T-helper 2 cell treated with Interferon-gamma antibody and Interleukin-4, amounts not matched to agents 100 ng/mL and 5 ng/mL, for 36 hours (primary cell): ENCODE measurements around the gene RMRP. TPM values are rescaled to one million over a fixed set of nuclear protein-coding genes. Genes with fewer than 3 reads are reported as not detected.
"Not testable (repeated sequence)": the region's sequence is repeated elsewhere in the genome, so short reads cannot be mapped to it uniquely, and the experiment has no call there.

Experiments used
- intact Hi-C: fragments of 100-400 bp; cut with micrococcal nuclease; formaldehyde crosslinking; loops from one replicate; pipeline ENCODE4 v1.15.1; 2023
- total RNA-seq: library from RNA; stranded (reverse); gene quantifications from 2 replicates; pipeline ENCODE4 v1.2.3, GENCODE V29; 2022

The RMRP gene
- total RNA-seq, 1 donor from 2014 or later, result 6,266 TPM

GRCh38 chr9:35646533-35647265, 11.1 kb downstream of the RMRP start:
- intact Hi-C loops, result loop anchor here (1.0 to 5.0 kb wide), 6 partner anchors 27 to 166 kb away; partner anchors contain the start of genes CREB3, GBA2, RGP1 and SPAG8

- intact Hi-C loops, result loop anchor here (1.0 to 5.0 kb wide), 4 partner anchors 42 to 166 kb away; partner anchors contain the start of genes GBA2, RGP1 and SPAG8
These were observed 11.7 kb downstream of the RMRP start for GRCh38 chr9:35646153-35646532.

DNA sequence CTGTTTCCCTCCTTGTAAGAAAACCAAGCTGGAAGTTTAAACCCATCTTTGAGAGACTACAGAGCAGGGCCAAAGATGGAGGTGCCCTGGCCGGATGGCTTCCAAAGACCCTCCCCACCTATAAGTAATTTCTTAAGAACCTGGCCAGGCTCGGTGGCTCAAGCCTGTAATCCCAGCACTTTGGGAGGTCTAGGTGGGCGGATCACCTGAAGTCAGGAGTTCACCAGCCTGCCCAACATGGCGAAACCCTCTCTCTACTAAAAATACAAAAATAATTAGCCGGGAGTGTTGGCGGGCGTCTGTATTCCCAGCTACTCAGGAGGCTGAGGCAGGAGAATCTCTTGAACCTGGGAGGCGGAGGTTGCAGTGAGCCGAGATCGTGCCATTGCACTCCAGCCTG, 12.1 kb downstream of the RMRP start:
- intact Hi-C loops, result loop anchor here (1.0 to 5.0 kb wide), 4 partner anchors 41 to 167 kb away; partner anchors contain the start of genes GBA2, RGP1 and SPAG8

DNA sequence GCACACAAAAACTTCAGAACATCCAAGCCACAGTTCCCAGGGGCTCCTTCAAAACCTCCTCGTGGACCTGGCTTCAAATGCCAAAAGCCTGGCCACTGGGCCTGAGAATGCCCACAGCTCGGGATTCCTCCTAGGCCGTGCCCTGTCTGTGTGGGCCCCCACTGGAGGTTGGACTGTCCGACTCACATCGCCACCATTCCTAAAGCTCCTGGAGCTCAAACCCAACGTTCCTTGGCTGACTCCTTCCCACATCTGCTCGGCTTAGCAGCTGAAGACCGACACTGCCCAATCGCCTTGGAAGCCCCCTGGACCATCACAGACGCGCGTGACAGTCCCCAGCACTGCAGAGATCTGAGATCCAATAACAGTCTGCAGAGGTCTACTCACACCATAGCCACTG, 14.8 kb downstream of the RMRP start:
- intact Hi-C loops, result no loop called here

DNA sequence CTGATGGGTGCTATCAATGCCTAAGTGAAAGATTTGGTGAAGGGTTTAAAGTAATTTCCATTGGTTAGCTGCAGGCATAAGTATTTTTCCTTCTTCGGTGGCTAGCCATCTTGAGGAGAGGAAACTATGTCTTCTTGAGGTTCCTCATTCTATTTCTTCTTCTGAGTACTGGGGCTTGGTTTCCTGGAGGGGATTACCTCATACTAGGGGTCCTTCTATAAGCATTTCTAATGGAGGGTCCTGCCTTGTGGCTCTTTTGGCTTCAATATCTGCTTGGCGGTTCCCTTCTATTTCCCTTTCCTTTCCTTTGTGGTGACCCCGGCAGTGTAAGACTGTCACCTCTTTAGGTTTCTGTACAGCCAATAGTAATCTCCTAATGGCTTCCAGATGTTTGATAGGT, 16.3 kb downstream of the RMRP start:
- intact Hi-C loops, result not testable (repeated sequence)

GRCh38 chr9:35640431-35640830, 17.4 kb downstream of the RMRP start:
- intact Hi-C loops, result not testable (repeated sequence)

DNA sequence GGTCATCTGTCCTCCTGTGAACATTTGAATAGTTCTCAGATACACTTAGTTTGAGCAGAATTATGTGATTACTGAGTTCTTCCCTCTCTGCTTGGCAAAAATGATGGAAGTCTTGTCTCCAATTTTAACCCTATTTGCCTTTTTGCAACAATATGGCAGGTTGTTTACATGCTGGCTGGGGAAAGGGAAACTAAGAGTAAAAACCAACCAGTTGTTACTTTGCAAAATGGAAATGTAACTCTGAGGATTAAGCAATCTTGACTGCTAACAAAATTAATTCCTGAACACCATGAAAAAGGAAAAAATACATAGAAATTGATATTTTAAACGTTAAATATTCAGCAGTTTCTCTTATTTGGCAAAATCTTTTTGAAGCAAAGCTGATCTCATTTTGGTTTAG, 18.2 kb downstream of the RMRP start:
- intact Hi-C loops, result no loop called here

DNA sequence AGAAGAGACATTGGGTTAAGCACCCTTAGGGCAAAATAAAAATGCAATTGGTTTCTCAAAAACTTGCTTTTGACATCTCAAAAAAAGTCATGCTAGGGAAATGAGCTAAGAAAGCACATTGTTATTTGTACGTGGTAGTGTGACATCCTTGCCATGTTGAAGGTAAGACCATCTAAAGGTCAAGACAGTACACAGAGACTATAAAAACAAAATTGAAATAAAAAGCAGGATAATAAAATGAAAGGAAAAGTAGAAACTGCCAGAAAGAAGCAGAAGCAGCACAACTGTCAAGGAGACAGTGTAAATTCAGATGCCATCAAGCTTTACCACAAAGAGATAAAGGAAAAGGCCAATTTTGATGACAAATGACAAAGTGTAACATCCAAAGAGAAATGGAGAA, 18.6 kb downstream of the RMRP start:
- intact Hi-C loops, result not testable (repeated sequence)

DNA sequence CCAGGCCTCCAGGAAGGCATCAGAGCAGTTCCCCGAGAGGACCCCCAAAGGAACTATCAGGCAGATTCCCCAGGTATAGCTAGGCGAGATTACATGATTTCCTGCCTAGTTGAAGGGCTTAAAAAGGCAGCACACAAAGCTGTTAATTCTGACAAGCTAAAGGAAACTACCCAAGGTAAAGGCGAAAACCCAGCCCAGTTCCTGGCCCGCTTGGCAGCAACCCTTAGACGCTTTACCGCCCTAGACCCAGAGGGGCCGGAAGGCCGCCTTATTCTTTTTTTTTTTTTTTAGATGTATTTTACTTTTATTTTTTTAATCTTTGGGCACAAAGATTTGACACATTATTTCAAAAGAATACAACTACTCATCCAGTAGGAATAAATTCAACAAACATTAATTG, 19.1 kb downstream of the RMRP start:
- intact Hi-C loops, result not testable (repeated sequence)

- intact Hi-C loops, result not testable (repeated sequence)
These were observed 20.3 kb downstream of the RMRP start for GRCh38 chr9:35637427-35637955.

DNA sequence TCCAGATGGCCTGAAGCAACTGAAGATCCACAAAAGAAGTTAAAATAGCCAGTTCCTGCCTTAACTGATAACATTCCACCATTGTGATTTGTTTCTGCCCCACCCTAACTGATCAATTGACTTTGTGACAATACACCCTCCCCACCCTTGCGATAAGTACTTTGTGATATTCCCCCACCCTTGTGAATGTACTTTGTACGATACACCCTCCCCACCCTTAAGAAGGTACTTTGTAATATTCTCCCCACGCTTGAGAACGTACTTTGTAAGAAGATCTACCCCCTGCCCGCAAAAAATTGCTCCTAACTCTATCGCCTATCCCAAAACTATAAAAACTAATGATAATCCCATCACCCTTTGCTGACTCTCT, 21.0 kb downstream of the RMRP start:
- intact Hi-C loops, result not testable (repeated sequence)

GRCh38 chr9:35636135-35636876, 21.5 kb downstream of the RMRP start:
- intact Hi-C loops, result no loop called here

GRCh38 chr9:35635730-35636129, 22.1 kb downstream of the RMRP start:
- intact Hi-C loops, result no loop called here

- intact Hi-C loops, result no loop called here
These were observed 28.2 kb downstream of the RMRP start for GRCh38 chr9:35629597-35629996.

GRCh38 chr9:35628389-35628991, 29.3 kb downstream of the RMRP start:
- intact Hi-C loops, result no loop called here

GRCh38 chr9:35627575-35627974, 30.2 kb downstream of the RMRP start:
- intact Hi-C loops, result no loop called here

GRCh38 chr9:35619800-35620158, 38.0 kb downstream of the RMRP start:
- intact Hi-C loops, result loop anchor here (1.0 kb wide), 1 partner anchor 28 kb away; no protein-coding TSS in a partner anchor

GRCh38 chr9:35618854-35619799, 38.7 kb downstream of the RMRP start:
- intact Hi-C loops, result loop anchor here (1.0 kb wide), 1 partner anchor 28 kb away; no protein-coding TSS in a partner anchor

GRCh38 chr9:35618325-35618727, 39.5 kb downstream of the RMRP start, which contains the start of gene CD72:
TSS of gene CD72 (minus strand) at chr9:35618413. CDS start at chr9:35618303, 110 bp downstream.
- intact Hi-C loops, result no loop called here

DNA sequence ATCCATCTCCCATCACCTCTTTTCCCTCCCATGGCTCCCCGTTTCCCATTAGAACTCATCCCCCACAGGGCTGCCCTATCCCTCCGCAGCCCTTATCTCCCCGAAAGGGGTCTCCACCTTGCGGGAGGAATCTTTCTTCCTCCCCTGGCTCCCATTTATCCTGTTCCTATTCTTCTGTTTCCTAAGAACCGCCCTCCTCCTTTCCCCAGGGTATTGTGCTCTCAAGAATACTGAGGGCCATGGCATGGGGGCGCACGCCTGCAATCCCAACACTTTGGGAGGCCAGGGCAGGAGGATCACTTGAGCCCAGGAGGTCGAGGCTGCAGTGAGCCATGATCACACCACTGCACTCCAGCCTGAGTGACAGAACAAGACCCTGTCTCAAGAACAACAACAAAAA, 40.3 kb downstream of the RMRP start:
- intact Hi-C loops, result no loop called here
